Measurements from ENCODE around the gene LMBRD1. TPM values are rescaled to one million over a fixed set of nuclear protein-coding genes. Genes with fewer than 3 reads are reported as not detected.
A peak's percentile ranks its signal among the peaks of the same experiment; 100 is the strongest.
"Not testable (repeated sequence)": the region's sequence is repeated elsewhere in the genome, so short reads cannot be mapped to it uniquely, and the experiment has no call there.

The LMBRD1 gene
- total RNA-seq, 1 donor from 2014 or later = 38.3 TPM

DNA sequence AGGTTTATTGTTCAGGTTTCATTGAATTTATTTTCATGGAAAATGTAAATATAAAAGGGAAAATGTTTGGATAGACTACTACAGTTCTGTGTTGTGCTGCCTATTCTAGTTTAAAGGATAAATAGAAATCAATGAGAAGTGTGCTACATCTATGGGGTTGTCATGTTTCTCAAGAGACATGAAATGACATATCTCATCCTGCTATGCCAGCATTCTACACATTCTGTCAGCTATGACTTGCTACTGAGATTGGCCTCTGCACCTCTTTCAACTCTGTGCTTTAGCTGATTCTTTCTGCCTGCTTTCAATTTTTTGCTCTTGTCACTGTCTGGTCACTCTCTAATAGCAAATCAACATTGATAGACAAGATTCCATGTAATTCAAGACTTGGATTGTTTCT lies 35.7 kb upstream of the LMBRD1 start:
- TF ChIP-seq, protein P1, sequence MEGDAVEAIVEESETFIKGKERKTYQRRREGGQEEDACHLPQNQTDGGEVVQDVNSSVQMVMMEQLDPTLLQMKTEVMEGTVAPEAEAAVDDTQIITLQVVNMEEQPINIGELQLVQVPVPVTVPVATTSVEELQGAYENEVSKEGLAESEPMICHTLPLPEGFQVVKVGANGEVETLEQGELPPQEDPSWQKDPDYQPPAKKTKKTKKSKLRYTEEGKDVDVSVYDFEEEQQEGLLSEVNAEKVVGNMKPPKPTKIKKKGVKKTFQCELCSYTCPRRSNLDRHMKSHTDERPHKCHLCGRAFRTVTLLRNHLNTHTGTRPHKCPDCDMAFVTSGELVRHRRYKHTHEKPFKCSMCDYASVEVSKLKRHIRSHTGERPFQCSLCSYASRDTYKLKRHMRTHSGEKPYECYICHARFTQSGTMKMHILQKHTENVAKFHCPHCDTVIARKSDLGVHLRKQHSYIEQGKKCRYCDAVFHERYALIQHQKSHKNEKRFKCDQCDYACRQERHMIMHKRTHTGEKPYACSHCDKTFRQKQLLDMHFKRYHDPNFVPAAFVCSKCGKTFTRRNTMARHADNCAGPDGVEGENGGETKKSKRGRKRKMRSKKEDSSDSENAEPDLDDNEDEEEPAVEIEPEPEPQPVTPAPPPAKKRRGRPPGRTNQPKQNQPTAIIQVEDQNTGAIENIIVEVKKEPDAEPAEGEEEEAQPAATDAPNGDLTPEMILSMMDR (conservative IDR thresholded peaks at IDR 0.05) = no peak
- H3K4me3 Mint-ChIP-seq = no peak overlapping the region
- H3K36me3 Mint-ChIP-seq = no peaks in the 10 kb centered on the region
- H3K9me3 Mint-ChIP-seq = no peaks in the 10 kb centered on the region
- H3K4me1 Mint-ChIP-seq (ENCODE audit: unreplicated experiment) = no peaks in the 10 kb centered on the region
- no peaks in the 10 kb centered on the region for H3K27me3 Mint-ChIP-seq
- no peak for DNase-seq (ENCODE audit: extremely low spot score, unreplicated experiment)
- H3K27ac Mint-ChIP-seq = no peak overlapping the region

- no peak for DNase-seq (ENCODE audit: extremely low spot score, unreplicated experiment)
- no peaks in the 10 kb centered on the region for H3K27me3 Mint-ChIP-seq
- no peak overlapping the region for H3K27ac Mint-ChIP-seq
- H3K36me3 Mint-ChIP-seq = no peaks in the 10 kb centered on the region
- H3K4me1 Mint-ChIP-seq (ENCODE audit: unreplicated experiment) = no peaks in the 10 kb centered on the region
- H3K9me3 Mint-ChIP-seq = no peaks in the 10 kb centered on the region
- TF ChIP-seq, protein P1 (conservative IDR thresholded peaks at IDR 0.05) = no peak
- no peak overlapping the region for H3K4me3 Mint-ChIP-seq
These were observed 30.6 kb upstream of the LMBRD1 start for GRCh38 chr6:69827276-69827893.

GRCh38 chr6:69825904-69826303 lies 29.1 kb upstream of the LMBRD1 start:
- Mint-ChIP-seq H3K4me1 (ENCODE audit: unreplicated experiment) (no peaks in the 10 kb centered on the region), H3K36me3 (no peaks in the 10 kb centered on the region), H3K9me3 (no peaks in the 10 kb centered on the region), H3K4me3 (no peak overlapping the region), H3K27me3 (no peaks in the 10 kb centered on the region), H3K27ac (no peak overlapping the region)
- no peak for DNase-seq (ENCODE audit: extremely low spot score, unreplicated experiment)
- TF ChIP-seq, protein P1 (conservative IDR thresholded peaks at IDR 0.05) = no peak

DNA sequence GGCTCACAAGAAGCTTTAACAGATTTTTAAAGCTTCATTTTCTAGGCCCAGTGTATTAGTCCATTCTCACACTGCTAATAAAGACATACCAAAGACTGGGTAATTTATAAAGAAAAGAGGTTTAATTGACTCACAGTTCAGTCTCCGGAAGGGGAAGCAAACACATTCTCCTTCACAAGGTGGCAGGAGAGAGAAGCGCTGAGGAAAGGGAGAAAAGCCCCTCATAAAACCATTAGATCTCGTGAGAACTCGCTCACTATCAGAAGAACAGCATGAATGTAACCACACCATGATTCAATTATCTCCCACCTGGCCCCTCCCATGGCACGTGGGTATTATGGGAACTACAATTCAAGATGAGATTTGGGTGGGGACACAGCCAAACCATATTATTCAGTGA lies 27.5 kb upstream of the LMBRD1 start:
- not testable (repeated sequence) for H3K27ac Mint-ChIP-seq; DNase-seq (ENCODE audit: extremely low spot score, unreplicated experiment); H3K4me3 Mint-ChIP-seq; H3K9me3 Mint-ChIP-seq; H3K36me3 Mint-ChIP-seq; H3K27me3 Mint-ChIP-seq; H3K4me1 Mint-ChIP-seq (ENCODE audit: unreplicated experiment)

- no peak for DNase-seq (ENCODE audit: extremely low spot score, unreplicated experiment)
- Mint-ChIP-seq H3K27me3 (no peaks in the 10 kb centered on the region), H3K36me3 (no peaks in the 10 kb centered on the region), H3K9me3 (no peaks in the 10 kb centered on the region), H3K4me1 (ENCODE audit: unreplicated experiment) (no peaks in the 10 kb centered on the region), H3K27ac (peak overlapping the region; percentile 32), H3K4me3 (no peak overlapping the region)
- TF ChIP-seq, protein P1 (conservative IDR thresholded peaks at IDR 0.05) = no peak
These were observed 23.6 kb upstream of the LMBRD1 start for GRCh38 chr6:69820438-69820837.

- no peak overlapping the region for H3K4me3 Mint-ChIP-seq
These were observed 23.2 kb upstream of the LMBRD1 start for GRCh38 chr6:69820018-69820417.

More at GRCh38 chr6:69820018-69820417, 23.2 kb upstream of the LMBRD1 start:
- Mint-ChIP-seq H3K27ac (no peak overlapping the region), H3K27me3 (no peaks in the 10 kb centered on the region), H3K4me1 (ENCODE audit: unreplicated experiment) (no peaks in the 10 kb centered on the region), H3K9me3 (no peaks in the 10 kb centered on the region), H3K36me3 (no peaks in the 10 kb centered on the region)
- DNase-seq (ENCODE audit: extremely low spot score, unreplicated experiment) = no peak
- TF ChIP-seq, protein P1 (conservative IDR thresholded peaks at IDR 0.05) = no peak
